ENCODE measurements around the gene ZNF558. TPM values are rescaled to one million over a fixed set of nuclear protein-coding genes. Genes with fewer than 3 reads are reported as not detected.

Gene ZNF558
- 33.2 TPM for total RNA-seq (ENCODE audit: insufficient read depth, low replicate concordance)

DNA sequence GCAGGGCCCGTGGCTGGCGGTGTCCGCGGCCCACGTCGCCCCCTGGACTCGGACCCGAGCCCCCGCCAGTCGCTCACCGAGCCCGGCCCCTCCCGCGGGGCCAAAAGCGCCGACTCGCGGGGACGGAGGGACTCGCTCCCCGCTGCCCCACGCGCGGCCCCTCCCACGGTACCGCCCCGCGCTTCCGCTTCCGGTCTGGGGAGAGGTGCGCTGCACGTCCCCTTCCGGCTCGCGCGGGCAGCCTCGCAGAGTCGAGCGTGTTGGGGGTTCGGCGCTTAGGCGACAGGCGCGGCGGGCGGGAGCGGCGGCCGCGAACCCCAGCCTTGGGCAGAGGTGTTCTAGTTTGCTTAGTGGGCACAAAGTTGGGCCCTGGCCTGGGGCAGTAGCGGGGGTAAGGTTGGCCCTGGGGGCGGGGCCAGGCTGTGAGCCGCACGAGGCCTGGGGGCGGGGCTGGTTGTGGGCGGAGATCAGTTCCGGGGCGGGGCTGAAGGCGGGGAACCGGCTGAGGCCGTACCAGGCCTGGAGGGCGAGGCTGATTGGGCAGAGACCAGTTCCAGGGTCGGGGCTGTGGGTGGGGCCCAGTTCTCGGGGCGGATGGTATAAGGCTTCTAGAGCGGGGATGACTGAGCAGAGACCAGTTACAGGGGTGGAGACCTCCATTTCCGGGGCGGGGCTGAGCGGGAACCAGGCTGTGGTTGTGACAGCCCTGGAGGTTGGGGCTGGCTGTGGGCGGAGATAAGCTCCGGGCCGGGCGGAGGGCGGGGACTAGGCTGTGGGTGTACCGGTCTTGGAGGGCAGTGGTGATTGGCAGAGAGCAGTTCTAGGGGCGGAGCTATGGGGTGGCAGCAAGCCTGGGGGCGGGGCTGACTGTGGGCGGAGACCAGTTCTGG lies at the start of gene ZNF558, which contains the start of gene MBD3L1:
Gene ZNF558, minus strand, starts transcription at position 173 of the 890 bp plus-strand sequence. CDS start 9,645 bp downstream, outside the sequence.
Gene MBD3L1, plus strand, starts transcription at position 246 of the 890 bp plus-strand sequence. CDS start 10,302 bp downstream, outside the sequence.
- peak; percentile 98 for DNase-seq (ENCODE audit: low spot score)

DNA sequence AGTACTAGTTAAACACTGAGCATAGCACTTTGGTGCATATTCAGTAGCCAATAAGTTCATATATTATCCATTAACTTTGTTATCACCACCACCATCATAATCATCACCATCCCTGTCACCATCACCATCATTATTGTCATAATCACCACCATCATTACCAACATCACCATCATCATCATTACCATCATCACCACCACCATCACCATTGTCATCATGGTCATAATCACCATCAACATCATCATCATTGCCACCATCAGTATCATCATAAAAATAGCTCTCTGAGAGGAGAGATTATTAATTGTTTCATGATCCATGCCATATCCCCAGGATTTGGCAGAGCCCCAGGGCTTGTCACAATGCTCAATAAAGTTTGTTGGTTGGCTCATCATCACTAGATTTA lies 49.4 kb upstream of the ZNF558 start:
- no peak for DNase-seq (ENCODE audit: low spot score)

DNA sequence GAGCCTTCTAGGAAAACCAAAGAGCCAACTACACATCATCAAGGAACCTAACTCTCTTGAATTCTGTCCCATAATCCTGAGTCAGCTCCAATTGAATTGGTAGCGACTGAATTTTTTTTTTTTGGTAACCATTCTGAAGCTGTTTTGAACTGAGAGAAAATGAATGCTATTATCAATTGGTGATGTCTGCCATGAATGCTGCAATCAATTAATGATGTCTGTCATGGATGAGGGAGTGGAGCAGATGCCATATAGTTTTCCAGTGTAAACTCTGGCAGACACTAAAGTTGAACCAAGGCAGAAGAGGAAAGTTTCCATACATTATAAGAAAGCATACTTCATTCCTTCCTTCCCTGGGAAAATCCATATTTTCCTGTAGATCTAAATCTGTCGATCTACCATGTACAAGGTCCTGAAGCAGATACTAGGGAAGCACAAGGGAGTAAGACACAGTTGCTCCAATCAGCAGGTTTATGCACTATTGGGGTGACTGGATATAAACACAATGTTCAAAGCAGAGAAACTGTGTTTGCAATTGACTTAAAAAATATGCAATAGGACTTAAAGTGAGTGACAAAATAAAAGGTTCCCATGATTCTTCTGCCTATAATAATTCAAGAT lies 48.9 kb upstream of the ZNF558 start:
- DNase-seq (ENCODE audit: low spot score): no peak

DNA sequence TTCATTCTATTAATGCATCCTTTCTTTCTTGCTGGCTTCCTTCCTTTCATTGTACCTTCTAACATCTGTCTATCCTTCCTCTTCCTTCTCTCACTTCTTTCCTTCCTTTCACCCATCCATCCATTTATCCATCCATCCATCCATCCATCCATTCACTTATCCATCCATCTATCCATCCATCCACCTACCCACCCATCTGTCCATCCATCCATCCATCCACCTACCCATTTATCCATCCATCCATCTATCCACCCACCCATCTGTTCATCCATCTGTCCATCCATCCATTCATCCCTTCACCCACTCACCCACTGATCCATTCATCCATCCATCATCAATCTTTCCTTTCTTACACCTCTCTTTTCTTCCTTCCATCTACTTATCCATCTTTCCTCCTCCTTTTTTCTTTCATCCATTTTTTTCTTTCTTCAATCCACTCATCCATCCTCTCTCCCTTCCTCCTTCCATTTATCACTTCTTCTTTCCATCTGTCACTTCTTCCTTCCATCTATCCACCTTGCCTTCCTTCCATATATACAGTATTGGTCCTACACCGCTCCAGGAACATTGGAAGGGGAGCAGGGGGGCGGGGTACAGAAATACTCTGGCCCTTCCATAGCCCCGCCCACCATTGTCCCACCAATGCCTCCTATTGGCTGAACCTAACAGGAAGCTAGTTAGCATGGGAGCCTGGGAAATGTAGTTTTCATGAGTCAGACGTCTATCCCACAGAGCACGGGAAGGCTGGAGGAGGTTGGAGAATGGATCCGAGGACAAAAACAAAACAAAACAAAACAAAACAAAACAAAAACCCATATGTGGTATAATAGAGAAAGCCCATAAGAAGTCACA lies 46.0 kb upstream of the ZNF558 start:
- no peak for DNase-seq (ENCODE audit: low spot score)

DNA sequence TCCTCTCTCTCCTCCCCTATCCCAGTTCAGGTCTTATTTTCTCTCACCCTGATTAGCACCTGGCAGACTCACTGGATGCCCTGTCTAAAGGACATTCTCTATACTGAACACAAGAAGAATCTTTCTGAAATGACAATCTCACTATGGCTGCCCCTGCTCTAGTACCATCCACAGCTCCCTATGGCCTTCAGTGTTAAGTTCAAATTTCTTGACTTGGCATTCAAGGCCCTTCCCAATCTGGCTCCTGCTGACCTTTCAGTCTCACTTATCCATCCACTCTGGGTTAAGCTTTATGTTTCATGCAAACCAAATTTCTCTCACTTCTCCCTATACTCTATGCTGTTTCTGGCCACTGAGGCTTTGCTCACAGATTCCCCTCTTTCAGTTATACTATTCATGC lies 34.2 kb upstream of the ZNF558 start:
- no peak for DNase-seq (ENCODE audit: low spot score)

DNA sequence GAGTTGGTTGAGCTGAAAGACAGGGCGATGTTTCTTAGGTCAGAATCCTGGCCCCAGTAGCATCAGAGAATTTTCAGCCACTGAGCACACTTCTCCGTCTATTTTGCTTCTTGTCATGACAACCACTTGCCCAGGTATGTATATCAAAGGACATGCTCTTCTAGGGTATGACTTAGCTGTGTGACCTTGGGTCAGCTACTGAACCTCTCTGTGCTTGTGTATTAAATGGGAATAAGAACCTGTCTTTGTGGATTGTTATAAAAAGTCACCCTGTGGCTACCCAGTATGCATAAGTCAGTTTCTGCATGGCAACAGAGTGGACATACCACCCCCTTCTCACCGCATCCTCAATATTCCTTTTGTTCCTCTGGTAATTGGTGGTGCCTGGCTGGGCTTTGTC lies 26.2 kb upstream of the ZNF558 start:
- DNase-seq (ENCODE audit: low spot score): no peak

DNA sequence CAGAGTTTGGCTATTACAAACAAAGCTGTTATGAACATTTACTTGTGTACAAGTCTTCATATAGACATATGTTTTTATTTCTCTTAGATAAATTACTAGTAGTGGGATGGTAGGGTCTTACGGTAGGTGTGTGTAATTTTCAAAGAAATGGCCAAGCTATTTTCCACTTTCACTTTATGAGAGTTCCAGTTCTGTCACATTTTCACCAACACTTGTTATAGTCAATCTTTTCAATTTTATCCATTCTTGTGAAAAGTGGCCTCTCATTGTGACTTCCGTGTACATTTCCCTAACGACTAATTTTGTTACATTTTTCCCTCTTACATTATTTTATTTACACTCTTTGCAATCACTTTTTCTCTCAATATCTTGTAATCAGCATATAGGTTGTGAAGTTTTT lies 18.4 kb upstream of the ZNF558 start:
- no peak for DNase-seq (ENCODE audit: low spot score)

DNA sequence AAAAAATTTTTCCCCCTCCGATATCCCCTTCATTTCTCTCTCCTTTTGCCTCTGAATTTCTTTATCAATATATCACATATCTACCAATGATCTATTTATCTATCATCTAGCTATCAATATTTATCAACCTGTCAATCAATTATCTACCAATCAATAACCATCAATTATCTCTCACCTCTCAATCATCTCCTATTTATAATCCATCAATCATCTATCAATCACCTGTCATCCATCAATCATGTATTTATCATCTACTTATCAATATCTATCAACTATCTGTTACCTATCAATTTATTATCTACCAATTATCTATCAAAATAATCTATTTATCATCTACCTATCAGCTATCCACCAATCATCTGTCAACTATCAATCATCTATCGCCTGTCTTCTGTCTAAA lies 17.1 kb upstream of the ZNF558 start:
- no peak for DNase-seq (ENCODE audit: low spot score)

DNA sequence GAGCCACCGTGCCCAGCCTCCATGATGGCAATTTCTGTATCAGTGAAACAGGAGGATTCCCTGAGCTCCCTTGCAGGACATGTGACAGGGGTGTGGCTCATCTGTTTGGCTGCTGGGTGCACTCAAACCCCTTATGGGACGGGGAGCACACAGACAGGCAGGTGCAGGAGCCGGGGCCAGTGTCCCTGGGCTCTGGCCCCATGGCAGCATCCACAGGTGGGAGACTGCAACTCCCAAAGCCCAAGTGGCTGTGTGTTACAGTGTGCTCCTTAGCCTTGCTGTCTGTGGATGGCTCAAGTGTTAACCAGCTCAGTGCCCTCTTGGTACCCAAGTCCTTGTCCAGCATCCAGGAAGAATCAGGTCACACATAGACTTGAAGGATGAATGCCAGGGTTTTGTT lies 14.7 kb upstream of the ZNF558 start:
- no peak for DNase-seq (ENCODE audit: low spot score)

DNA sequence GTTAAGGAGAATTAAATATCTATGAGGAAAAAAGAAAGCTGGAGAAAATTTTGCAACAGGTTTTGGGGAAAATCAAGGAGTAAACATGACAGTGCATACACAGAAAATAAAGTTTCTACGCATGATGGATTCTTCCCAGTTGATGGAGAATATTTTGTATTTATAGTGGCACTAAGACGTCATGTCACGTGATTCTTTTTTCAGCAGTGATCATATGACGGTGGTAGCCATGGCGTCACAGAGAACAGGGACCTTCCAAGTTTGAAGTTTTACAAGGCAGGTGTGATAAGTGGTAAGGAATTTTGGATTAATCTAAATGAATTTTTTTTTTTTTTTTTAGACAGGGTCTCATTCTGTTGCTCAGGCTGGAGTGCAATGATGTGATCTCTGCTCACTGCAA lies 8.6 kb upstream of the ZNF558 start:
- DNase-seq (ENCODE audit: low spot score): no peak

DNA sequence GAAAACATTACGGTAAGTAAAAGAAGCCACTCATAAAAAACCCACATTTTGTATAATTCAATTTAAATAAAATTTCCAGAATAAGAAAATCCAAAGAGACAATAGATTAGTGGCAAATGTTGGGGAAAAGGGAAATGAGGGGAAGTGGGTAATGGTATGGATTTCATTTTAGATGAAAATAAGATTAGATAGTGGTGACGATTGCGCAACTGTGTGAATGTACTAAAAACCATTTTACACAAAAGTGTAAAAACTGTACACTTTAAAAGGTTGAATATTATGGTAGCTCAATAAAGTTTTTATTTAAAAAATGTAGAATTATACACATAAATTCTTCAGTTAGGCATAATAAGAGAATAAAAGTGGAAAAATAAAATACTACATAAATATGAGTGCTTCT lies 3.8 kb upstream of the ZNF558 start:
- DNase-seq (ENCODE audit: low spot score): no peak

DNA sequence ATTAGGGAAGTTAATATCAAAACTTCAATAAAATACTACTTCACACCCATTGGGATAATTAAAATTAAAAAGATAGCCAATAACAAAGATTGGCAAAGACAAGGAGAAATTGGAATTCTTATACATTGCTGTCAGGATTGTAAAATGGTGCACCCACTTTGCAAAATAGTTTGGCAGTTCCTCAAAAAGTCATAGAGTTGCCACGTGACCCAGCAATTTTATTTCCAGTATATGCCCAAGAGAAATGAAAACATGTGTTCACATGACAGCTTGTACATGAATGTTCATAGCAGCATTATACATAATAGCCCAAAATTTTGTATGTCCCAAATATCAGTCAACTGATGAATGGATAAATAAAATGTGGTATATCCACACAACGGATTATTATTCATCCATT lies 3.3 kb upstream of the ZNF558 start:
- no peak for DNase-seq (ENCODE audit: low spot score)

DNA sequence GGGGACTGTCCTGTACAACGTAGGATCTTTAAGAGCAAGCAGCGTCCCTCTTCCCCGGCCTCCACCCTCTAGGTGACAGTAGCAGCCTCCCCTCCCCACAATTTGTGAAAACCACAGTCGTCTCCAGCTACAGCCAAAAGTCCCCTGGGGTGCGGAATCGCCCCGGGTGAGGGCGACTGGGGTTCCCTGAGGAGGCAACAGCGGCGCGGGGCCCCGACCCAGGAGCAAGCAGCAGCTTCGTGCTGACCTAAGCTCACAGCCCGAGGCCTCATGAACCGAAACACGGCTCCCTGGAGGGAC lies 322 bp downstream of the ZNF558 start:
- DNase-seq (ENCODE audit: low spot score): no peak

DNA sequence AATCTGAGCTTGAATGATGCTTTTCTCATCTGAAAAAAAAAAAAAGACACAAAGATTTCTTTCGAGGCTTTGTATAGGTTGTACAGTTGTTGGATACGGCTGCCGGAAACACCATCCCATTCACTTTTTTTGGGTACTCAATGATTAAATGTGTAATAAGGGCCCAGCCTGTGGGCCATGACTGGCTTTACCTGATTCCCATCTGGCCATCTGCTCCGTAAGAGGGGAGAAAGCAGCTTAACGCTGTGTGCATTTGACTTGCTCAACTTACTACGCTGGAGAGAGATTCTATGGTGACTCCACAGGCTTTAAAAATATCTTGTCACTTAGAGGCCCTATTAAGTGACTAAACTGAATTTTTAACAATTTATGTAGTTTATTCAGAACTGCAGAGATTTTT lies 731 bp downstream of the ZNF558 start:
- DNase-seq (ENCODE audit: low spot score): peak; percentile 3

DNA sequence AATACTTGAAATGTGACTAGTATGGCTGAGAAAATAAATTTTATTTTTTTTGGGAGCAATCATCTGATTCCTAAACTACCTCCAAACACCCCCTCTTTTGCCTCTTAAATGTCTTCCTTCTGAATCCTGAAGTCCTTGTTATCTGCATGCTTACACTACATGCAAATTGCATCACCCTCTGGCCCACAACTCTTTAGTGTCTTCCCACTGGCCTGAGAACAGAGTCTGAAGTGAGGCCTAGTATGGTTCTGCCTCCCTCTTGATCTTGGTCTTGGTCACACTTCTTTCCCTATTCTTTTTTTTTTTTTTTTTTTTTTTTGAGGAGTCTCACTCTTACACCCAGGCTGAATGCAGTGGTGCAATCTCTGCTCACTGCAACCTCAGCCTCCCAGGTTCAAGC lies 4.8 kb downstream of the ZNF558 start:
- no peak for DNase-seq (ENCODE audit: low spot score)

DNA sequence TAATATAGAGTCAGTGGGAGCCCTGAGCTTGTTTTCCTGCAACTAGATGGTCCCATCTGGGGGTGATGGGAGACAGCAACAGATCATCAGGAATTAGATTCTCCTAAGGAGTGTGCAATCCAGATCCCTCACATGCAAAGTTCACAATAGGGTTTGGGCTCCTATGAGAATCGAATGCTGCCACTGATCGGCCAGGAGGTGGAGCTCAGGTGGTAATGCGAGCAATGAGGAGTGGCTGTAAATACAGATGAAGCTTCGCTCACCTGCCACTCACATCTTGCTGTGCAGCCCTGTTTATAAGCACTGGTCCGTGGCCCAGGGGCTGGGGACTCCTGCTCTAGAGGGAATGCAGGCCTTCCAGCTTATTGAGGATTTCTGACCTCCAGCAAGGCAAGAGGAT lies 5.7 kb downstream of the ZNF558 start:
- DNase-seq (ENCODE audit: low spot score): no peak

DNA sequence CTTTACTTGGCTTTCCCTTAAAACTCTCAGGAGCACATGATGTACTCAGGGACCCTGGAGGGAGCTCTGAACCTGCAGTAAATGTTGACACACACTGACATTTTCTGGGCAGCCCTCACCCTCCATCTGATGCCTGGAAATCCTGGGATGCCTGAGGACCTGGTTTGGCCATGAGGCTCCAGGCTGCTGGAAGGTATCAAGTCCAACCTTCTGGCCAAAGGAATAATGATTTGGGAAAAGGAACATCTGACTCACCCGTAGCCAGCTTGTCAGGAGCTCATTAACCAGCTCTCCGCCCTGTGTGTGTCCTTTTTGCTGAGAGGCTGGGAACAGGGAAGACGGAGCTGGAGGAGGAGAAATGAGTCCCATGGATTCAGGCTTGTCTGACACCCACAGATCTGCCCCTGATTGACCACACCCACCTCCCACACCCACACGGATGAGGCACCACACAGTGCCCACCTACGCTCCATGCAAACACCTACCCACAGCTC lies 10.3 kb downstream of the ZNF558 start:
- DNase-seq (ENCODE audit: low spot score): no peak

DNA sequence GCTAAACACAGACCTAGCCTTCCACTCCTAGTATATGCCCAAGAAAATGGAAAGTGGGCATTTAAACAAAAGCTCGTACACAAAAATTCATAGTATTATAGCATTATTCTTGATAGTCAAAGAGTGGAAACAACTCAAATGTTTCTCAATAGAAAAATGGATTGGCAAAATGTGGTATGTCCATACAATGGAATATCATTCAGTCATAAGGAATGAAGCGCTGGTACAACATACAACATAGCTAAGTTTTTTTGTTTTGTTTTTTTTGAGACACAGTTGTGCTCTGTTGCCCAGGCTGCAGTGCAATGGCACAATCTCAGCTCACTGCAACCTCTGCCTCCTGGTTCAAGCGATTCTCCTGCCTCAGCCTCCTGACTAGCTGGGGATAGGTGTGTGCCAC lies 11.9 kb downstream of the ZNF558 start:
- no peak for DNase-seq (ENCODE audit: low spot score)

DNA sequence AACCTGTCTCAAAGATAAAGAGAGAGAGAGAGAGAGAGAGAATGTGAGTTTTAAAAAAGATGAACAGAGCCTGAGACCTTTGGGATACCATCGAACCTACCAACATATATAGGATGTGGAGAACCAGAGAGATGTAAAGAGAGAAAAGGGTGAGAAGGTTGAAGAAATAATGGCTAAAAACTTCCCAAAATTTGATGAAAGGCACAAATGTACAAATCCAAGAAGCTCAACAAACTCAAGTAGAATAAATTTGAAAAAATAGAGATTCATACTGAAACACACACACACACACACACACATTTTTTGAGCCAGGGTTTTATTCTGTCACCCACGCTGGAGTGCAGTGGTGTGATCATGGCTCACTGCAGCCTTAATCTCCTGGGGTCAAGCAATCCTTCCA lies 16.3 kb downstream of the ZNF558 start:
- DNase-seq (ENCODE audit: low spot score): no peak

DNA sequence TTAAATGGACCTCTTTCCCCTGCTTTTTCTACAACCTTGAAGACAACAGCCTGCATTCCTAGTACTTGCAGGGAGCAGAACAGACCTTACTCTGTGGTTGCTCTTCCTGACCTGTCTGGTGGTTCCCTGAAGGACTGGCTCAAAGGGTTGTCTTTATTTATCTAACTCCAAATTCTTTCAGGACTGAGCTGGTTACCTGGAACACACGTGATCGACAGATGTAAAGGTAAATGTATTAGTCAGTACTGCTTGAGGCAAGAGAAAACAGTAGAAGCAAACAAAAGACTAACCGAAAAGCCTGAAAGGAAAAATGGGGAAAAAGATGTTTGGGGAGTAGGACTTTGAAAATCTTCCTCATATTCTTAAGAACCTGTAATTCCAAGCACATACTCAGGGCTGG lies 17.9 kb downstream of the ZNF558 start:
- no peak for DNase-seq (ENCODE audit: low spot score)

DNA sequence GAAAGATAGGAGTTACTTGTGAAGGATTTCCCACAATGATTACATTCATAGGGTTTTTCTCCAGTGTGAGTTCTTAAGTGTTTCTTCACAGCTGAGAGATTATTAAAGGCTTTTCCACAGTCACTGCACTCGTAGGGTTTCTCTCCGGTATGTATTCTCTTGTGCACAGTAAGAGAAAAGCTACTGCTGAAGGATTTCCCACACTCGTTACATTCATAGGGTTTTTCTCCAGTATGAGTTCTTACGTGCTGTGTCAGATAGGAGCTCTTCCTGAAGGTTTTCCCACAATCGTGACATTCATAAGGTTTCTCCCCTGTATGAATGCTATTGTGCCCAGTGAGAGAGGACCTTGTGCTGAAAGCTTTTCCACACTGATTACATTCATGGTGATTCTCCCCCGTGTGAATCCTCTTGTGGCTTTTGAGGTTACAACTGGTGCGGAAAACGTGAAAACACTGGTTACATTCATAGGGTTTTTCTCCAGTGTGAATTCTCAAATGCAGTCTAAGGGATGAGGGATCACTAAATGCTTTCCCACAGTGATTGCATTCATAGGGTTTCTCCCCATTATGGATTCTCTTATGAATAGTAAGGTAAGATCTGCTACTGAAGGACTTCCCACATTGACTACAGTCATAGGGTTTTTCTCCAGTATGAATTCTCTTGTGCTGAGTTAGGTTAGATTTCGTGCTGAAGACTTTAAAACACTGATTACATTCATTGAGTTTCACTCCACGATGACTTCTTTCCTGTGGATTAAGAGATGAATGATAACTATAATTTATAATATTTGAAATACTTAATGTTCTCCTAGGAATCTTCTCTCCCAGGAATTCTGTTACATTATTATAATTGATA lies 20.6 kb downstream of the ZNF558 start:
- no peak for DNase-seq (ENCODE audit: low spot score)

All from umbilical cord (tissue), 2 donors.